ENCODE measurements around the gene CENPVL1.
"Not testable (repeated sequence)": the region's sequence is repeated elsewhere in the genome, so short reads cannot be mapped to it uniquely, and the experiment has no call there.

Gene CENPVL1

GRCh38 chrX:51710277-51711164 lies at the start of gene CENPVL1:
TSS of gene CENPVL1 (plus strand) at chrX:51710512. CDS start at chrX:51710512, 0 bp downstream.
- not testable (repeated sequence) for DNase-seq (ENCODE audit: low read depth in 2 of 2)

- no peak for DNase-seq (ENCODE audit: low read depth in 2 of 2)
Observed at GRCh38 chrX:51665981-51666380, 44.3 kb upstream of the CENPVL1 start.

GRCh38 chrX:51679689-51680433 lies 30.5 kb upstream of the CENPVL1 start:
- not testable (repeated sequence) for DNase-seq (ENCODE audit: low read depth in 2 of 2)

GRCh38 chrX:51681808-51682719 lies 28.2 kb upstream of the CENPVL1 start:
- not testable (repeated sequence) for DNase-seq (ENCODE audit: low read depth in 2 of 2)

GRCh38 chrX:51682720-51683062 lies 27.6 kb upstream of the CENPVL1 start, which contains the start of gene CENPVL2:
TSS of gene CENPVL2 (minus strand) at chrX:51682831. CDS start at chrX:51682831, 0 bp downstream.
- not testable (repeated sequence) for DNase-seq (ENCODE audit: low read depth in 2 of 2)

GRCh38 chrX:51694254-51694653 lies 16.1 kb upstream of the CENPVL1 start:
- DNase-seq (ENCODE audit: low read depth in 2 of 2): no peak

GRCh38 chrX:51697397-51697796 lies 12.9 kb upstream of the CENPVL1 start:
- no peak for DNase-seq (ENCODE audit: low read depth in 2 of 2)

- not testable (repeated sequence) for DNase-seq (ENCODE audit: low read depth in 2 of 2)
Observed at GRCh38 chrX:51712943-51713647, 2.8 kb downstream of the CENPVL1 start.

- no peak for DNase-seq (ENCODE audit: low read depth in 2 of 2)
Observed at GRCh38 chrX:51728202-51728601, 17.9 kb downstream of the CENPVL1 start.

- no peak for DNase-seq (ENCODE audit: low read depth in 2 of 2)
Observed at GRCh38 chrX:51737091-51737490, 26.8 kb downstream of the CENPVL1 start.

GRCh38 chrX:51742586-51742985 lies 32.3 kb downstream of the CENPVL1 start:
- DNase-seq (ENCODE audit: low read depth in 2 of 2): no peak

- DNase-seq (ENCODE audit: low read depth in 2 of 2): peak in 1 of 2 donors; percentile 13
Observed at GRCh38 chrX:51743179-51743957, 33.1 kb downstream of the CENPVL1 start, which contains the start of gene GSPT2. TSS of gene GSPT2 (plus strand) at chrX:51743442. CDS start at chrX:51743627, 185 bp downstream.

- DNase-seq (ENCODE audit: low read depth in 2 of 2): no peak
Observed at GRCh38 chrX:51747671-51748070, 37.4 kb downstream of the CENPVL1 start.

- DNase-seq (ENCODE audit: low read depth in 2 of 2): no peak
Observed at GRCh38 chrX:51759055-51759839, 48.9 kb downstream of the CENPVL1 start.

- DNase-seq (ENCODE audit: low read depth in 2 of 2): no peak
Observed at GRCh38 chrX:51760657-51761056, 50.3 kb downstream of the CENPVL1 start.
